Thymus (tissue), 2 donors: ENCODE data around the gene ACTL8. TPM values are rescaled to one million over a fixed set of nuclear protein-coding genes. Genes with fewer than 3 reads are reported as not detected.

Source experiments
- polyA plus RNA-seq: library from polyadenylated mRNA; stranded (reverse); fragments of 200-250 nt; gene quantifications from one replicate; pipeline ENCODE4 v1.2.3, GENCODE V29; 2013
- total RNA-seq: library from RNA; stranded (reverse); fragments of 120-200 nt; gene quantifications from one replicate; pipeline ENCODE4 v1.2.4, GENCODE V29; 2013
- donor health status: healthy.

Gene ACTL8
- total and polyA plus RNA-seq, 2 donors = 0.28 to 0.71 TPM

Other genes starting within 250 kb of the ACTL8 start
- 1.9 TPM for gene ARHGEF10L, start 215.6 kb upstream of the ACTL8 start, total RNA-seq
- gene ARHGEF10L, start 215.6 kb upstream of the ACTL8 start, polyA plus RNA-seq = 11.5 TPM